Measurements from ENCODE around the gene C10orf90.

GRCh38 chr10:126524526-126524925, 146.0 kb downstream of the C10orf90 start:
- no peak for TF ChIP-seq CTCF (conservative IDR thresholded peaks at IDR 0.05)
- no peak for TF ChIP-seq EZH2 (IDR thresholded peaks at IDR 0.05; ENCODE audit: low read depth)

Measured in PC-9 (cell line).